GM19452 (cell line): ENCODE results near the gene TSPYL6.
A peak's percentile ranks its signal among the peaks of the same experiment; 100 is the strongest.
"Not testable (repeated sequence)": the region's sequence is repeated elsewhere in the genome, so short reads cannot be mapped to it uniquely, and the experiment has no call there.

Source experiments
- ATAC-seq: cut with Tn5 transposase; IDR thresholded peaks from one replicate; pipeline ENCODE4 v1.9.1; 2021; ENCODE audit not compliant: unreplicated experiment

TSPYL6 gene

DNA sequence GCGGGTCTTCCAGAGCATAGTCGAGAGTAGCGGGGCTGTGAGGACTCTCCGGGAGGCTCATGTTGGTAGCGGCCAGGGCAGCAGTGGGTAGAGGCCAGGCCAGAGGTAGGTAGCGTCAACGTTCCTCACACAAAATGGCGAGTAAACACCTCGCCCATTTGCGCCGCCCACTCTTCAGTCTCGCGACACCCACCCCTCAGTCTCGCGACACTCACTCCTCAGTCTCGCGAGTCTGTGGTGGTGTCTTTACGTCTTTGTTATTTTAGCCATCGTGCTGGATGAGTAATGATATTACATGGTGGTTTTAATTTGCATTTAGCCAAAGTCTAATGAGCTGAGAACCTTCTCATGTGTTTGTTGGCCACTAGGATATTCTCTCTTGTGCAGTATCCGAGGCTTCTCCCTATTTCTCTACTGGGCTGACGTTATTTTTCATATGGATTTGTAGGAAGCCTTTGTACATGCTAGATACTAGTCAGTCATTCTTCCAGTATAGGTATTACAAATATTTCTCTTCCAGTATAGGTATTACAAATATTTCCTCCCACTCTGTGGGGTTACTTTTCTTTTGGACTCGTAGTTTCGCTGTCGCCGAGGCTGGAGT is at the start of gene TSPYL6:
TSPYL6 (minus strand) TSS at position 139 of the 604 bp plus-strand sequence; CDS start at position 61, 78 bp downstream.
- no peak for ATAC-seq

DNA sequence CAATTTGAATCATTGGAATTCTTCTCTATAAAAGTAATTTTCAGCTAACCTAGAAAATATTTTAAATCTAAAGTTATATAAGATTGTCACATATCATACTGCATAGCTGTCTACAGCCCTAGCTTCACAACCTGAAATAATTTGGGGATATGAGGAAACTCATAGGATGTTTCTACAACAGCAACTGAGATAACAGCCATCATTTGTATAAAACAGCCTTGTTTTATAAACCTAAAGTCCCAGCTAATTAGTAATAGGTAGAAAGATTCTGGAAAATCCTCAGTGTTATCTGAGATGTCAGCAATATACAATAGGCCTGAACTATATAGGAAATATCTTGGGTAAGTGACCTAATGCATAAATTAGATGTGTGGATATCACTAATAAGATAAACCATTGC is 47.6 kb upstream of the TSPYL6 start:
- ATAC-seq: no peak

DNA sequence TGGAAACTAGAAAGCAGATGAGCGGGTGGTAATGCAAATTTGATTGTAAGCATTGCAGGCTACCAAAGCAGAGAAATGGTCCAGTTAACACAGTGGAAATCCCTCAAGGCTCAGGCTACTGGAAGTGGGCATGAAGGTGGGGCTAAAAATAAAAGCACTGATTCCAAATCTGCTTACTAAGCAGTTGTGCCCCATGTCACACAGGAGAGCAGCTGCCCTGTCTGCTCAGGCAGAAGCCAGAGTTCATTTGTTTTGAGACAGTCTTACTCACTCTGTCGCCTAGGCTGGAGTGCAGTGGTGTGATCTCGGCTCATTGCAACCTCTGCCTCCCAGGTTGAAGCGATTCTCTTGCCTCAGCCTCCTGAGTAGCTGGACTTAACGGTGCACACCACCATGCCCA is 42.5 kb upstream of the TSPYL6 start:
- ATAC-seq: no peak

DNA sequence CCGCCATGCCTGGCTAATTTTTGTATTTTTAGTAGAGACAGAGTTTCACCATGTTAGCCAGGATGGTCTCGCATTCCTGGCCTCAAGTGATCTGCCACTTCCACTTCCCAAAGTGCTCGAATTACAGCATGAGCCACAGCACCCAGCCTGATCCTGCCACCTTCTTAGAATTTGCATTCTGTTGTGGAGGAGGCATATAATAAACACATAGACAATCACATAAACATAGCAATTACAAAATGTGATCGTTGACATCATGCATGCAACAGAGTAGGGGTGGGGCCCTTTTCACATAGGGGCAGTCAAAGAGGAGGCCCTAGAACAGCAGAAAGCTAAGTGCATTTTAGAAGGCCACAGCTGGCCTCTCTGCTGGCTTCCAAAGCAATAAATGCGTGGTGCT is 39.9 kb upstream of the TSPYL6 start:
- no peak for ATAC-seq

DNA sequence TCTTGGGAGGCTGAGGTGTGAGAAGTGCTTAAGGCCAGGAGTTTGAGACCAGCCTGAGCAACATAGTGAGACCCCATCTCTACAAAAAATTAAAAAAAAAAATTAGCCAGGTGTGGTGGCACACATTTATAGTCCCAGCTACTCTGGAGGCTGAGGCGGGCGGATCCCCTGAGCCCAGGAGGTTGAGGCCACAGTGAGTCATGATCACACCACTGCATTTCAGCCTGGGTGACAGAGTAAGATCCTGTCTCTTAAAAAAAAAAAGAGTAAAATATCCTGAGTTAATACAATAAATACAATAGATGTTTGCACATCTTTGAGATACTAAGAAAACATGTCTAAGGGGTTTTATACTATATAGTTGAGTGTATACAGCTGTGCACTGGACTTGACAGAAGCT is 38.6 kb upstream of the TSPYL6 start:
- not testable (repeated sequence) for ATAC-seq

DNA sequence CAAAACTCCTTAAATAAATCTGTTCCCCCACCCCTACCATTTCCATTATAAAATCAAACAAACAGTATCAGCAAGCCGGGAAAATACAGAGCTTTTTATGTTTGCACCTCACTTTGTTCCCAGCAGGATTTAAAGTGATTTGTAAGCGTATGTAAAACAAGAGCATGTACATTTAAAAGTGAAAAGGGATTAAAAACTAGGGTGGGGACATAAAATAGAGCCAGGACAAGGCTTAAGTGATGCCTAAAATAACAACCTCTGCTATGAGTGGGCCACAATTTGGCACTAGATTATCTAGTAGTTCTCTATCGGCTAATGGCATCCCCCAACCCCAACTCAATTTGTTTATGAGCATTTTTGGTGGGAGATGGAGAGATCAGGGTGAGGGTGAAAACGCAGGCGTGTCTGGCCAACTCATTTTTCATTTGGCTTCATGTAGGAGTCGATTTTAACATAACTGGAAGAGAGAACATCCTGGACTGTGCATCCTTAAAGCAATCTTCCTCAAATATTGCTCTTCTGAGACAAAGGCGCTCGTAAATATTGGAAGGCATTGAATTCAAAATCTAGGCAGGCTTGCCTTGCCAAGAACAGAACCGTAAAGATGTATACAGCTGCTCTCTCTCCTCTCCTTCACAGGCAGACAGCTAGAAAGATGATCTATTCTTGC is 34.5 kb upstream of the TSPYL6 start:
- no peak for ATAC-seq

DNA sequence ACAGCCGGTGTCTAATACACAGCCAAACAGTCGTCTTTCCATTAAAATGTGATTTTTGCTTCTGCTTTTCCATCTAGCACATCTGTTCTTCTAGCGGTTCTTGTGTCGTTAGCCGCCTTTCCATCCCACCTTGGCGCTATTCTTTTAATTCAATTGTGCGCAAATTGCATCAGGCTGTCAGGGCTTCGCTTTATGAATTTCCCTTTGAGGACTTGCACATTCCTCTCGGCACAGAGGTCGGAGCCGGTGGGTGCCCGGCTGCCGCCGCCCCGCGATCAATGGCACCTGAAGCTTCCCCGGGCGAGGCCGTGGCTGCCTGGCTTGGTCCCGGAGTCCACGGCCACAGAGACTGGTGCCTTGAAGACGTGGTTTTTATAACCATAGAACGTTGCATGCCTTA is 33.9 kb upstream of the TSPYL6 start:
- no peak for ATAC-seq

DNA sequence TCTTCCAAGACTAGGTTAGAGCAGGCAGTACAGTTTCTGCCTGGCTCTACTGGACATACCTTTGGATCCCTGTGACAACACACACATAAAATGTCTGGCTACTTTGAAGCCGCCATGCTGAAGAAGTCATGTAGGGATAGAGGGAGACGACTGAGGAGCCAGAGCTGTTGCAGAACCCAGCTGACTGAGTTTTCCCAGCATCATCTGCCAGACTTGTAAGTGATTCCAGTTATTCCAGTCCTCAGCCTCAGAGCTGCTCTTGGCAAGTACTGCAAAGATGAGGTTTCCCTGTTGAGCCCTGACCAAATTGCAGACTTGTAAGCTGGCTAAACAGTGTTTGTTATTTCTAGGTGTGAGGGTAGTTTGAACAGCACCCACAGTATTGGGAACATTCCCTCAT is 31.5 kb upstream of the TSPYL6 start:
- ATAC-seq: no peak

DNA sequence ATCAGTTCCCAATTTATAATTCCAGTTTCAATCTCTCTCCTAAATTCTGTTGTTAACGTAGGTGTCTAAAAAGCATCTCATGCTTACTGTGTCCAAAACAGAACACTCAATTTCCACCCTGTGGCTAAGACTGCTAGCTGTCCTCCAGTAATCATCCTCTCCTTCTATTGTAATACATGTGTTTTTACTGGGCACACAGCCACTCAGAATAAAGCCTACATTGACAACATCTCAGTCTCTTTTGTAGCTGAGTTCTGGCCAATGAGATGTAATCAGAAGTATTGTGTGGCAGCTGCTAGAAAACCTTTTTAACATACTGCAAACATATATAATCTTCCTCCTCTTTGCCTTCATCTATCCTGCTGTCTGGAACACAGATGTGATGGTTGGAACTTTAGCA is 29.4 kb upstream of the TSPYL6 start:
- ATAC-seq: no peak

DNA sequence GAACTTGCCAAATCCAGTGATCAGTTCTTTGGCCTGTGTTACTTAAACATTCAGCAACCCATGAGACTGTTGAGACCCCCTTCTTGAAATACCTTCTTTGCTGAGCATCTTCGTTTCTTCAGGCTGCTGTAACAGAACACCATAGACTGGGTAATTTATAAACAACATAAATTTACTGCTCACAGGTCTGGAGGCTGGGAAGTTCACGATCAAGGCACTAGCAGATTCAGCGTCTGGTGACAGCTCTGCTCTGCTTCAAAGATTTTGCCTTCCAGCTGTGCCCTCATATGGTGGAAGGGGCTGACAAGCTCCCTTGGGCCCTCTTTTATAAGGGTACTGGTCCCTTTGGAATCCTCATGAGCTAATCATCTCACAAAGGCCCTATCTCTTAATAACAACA is 28.8 kb upstream of the TSPYL6 start:
- no peak for ATAC-seq

DNA sequence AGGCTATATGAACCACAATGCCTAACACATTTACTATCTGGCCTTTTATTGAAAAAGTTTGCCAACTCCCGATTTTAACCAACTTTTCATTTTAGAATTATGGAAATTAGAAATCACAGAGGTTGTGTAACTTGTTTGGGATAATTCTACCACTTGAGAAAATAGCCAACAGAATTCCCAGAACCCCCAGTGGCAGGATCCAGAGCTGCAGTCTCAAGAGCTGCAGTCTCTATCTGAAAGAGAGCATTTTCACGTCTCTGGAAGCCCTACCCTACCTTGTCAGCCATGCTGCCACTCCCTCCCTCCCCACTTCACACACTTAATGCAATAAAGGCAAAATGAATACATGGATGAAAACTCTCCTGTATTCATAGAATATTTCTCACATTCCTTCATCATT is 23.4 kb upstream of the TSPYL6 start:
- no peak for ATAC-seq

DNA sequence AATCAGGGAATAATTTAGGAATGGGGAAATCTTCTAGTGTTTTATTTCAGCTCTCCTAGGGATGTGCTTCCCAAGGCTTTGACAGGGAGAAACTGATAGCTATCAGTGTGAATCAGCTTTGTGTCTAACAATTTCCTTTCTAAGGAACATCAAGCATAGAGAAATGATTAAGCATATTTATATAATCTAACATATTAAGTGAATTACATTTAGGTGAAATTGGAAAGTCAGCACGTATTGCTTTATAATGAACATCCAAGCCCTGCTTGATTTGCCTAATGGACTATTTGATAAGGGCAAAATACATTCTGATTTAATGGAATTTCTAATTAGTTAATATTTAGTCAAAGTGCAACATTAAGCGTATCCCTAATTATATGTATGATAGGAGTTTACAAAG is 19.5 kb upstream of the TSPYL6 start:
- no peak for ATAC-seq

DNA sequence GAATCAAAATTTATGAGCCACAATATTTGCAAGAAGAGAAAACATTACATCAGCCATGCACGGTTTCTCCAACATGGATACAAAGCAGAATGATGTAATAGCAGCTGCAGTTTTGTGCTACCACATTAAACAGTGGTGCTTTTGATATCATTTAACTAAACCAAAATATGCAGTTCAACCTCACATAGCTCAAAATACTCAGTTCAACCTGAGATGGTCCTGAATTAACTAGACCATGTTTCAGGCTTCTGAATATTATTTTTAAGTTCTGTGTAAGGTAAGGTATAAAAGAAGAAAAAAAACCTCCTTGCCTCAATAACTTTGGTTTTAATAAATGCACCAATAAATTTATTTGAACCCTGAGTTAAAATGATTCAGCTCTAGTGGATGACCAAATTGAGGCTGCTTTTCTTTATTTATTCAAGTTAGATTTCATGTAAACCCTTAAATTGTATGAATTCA is 18.8 kb upstream of the TSPYL6 start:
- ATAC-seq: no peak

DNA sequence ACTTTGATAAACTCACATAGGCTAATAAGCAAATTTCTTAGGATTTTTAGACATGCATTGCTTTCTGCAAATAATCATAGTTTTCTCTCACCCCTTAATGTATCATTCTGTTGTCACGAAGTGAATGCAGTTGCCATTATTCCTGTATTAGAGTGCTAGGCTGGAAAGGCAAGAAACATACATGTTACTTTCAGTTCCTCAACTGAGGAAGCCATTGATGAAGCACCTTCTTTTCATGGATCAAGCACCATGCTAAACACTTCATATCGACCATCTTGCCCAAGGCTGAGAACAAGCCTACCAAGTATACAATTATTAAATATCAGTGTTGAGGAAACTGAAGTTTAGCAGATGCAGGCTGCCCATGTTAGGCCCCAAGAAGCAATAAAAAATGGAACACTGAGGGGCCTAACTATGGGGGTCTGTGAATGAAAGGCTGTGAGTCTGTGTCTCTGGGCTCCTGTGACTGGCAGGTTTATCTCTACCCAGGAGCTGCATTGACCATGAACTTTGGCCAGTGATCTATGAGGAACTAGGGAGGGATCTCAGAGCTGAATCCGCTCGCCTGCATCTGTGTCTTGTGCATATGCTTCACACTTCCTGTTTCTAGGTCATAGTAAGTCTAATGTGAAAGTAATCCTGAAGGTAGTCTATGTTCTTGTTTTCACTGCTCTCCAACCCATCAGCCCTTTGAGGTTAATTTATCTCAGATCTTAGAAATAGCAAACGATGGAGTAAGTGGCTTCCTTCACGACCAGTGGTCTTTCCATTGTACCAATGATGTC is 16.0 kb upstream of the TSPYL6 start:
- ATAC-seq: peak; percentile 88

DNA sequence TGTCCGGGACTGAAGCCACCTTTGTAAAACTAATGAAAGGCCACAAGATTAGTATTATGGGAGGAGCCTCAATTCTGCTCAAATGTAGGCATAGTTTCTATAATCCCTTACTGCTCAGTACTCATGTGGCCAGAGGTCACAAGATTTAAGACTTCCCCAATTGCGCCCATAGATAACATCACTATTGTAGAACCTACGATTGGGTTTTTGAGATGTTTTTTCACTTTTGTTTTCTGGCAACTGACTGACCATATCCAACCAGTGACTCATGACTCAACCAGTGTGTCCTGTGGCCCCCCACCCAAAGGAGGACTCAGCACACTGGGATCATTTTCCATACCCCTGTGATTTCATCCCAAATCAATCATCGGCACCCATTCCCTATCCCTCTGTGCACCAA is 15.2 kb upstream of the TSPYL6 start:
- ATAC-seq: no peak

DNA sequence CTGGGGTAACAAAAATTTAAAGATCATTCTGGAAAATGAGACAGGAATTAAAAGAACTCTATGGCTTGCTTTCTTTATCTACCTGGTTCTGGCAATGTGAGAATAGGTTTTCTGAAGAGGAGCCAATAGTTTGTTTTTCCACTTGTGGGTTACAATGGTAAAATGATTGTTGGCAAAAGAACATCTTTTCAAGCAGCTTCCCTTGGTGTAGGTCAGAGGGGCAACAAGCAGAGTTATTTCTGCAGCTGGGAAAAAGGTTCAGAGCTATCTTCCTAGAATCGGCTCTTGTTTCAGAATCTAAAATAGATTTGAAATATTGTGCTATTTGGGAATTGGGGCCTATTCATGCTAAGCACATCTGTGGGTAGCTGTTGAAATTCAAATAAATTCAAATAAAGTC is 11.5 kb upstream of the TSPYL6 start:
- ATAC-seq: no peak

DNA sequence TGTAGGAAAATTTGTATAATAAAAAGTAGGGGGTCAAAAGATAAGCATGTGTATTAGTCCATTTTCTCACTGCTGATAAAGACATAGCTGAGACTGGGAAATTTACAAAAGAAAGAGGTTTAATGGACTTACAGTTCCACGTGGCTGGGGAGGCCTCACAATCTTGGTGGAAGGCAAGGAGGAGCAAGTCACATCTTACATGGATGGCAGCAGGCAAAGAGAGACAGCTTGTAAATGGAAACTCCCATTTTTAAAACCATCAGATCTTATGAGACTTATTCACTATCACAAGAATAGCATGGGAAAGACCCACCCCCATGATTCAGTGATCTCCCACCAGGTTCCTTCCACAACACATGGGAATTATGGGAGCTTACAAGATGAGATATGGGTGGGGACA is 9.1 kb upstream of the TSPYL6 start:
- not testable (repeated sequence) for ATAC-seq

DNA sequence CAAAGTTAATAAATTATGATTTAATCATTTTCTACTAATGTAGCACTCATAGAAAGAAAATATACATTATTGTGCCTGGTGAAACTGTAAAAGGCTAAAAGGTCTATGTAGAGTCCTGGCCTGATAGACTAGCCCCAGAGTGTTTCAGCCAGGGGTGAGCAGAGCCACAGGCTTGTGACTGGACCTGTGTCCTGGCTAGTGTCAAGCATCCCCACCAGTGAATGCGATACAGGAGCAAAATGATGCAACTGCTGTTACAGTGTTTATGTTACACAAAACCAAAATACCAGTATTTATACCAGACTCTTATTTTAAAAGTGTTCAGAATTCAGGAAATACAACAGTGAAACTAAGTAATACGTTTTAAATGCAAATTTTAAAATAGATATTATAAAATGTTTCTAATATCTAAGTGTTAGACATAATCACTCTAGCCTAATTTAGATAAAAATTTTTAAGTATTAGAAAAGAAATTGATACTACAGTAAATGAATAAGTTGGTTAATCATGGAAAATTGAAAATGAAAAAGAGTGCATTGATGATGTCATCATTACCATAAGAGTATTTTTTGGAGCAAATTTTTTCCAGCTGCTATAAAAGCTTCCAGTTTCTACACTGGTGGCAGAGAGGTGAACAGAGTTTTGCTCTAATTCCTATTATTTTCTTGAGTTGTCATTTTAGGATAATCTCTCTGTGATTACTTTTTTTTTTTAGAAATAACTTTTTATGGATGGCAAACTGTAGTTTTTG is 6.2 kb upstream of the TSPYL6 start:
- no peak for ATAC-seq

DNA sequence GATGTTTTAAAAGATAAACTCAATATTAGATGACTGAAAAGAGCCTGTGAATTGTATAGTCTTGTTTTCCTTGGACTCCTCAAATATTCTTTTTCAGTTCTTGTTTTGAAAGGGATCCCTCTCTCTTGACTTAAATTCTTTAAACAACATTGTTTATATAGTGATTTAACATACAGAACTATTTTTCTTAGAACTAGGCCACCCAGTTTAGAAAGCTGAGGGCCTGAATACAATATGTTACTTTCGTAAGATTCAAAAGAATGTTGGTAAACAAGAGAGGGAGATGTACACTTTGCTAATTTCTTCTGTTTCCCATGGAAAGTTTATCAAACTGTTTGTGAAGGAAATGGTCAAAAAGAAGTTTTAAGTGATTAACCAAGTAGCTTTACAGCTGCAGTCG is 5.5 kb upstream of the TSPYL6 start:
- ATAC-seq: no peak

DNA sequence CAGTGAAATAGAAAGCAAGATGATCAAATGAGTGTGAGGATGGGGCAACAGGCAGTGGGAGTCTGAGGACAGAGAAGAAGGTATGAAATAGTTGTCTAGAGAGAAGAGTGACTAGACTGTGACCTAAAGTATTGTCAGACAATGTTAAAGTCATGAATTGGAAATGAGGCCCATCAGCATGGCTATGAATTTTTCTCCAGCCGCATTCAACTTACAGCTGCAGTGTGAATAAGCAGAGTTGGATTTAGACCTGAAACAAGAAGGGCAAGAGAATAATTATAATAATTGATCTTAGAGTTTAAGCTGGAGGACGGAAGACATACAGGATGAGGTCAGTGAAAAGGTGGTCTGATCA is 4.2 kb upstream of the TSPYL6 start:
- no peak for ATAC-seq

DNA sequence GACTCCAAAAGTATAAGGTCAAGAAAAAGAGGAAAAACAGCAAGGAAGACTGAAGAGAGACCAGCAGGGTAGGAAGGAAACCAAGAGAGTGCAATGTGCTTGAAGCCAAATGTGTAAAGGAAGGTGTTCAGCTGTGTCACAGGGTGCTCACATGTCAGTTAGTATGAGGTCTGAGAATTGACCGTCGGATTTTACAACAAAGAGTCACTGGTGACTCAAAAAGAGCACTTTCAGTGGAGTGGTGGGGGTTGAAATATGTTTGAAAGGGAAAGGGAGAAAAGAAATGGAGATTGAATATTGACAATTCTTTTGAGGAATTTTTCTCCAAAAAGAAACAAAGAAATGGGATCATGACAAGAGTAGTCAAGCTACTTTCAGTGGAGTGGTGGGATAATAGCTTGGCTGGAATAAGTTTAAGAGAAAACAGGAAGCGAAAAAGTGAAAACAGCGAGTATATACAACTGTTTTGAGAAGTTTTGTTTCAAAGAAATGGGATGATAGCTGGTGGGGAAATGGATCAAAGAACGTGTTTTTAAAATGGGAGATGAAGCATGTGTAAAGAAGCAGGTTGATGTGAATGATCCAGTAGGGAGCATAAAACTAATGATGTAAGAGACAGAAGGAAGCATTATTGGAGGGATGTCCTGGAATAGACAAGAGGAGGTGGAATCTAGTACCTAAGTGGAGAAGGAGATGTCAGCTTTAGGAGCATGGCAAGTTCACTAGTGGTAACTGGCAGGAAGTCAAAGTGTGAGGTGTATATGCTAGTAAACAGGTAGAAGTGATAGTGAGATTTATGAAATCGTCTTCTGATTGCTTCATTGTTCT is 3.6 kb upstream of the TSPYL6 start:
- ATAC-seq: peak; percentile 82
